Panc1 (cell line): ENCODE measurements around the gene ANO8. TPM values are rescaled to one million over a fixed set of nuclear protein-coding genes. Genes with fewer than 3 reads are reported as not detected.

Experiments used
- ATAC-seq: fragments of 200-7000 bp; cut with Tn5 transposase; 2 replicates; pipeline ENCODE4 v1.9.1; 2020; ENCODE audit warnings: mild to moderate bottlenecking, moderate library complexity
- BruUV-seq: library from RNA; stranded (reverse); fragments of 400-500 nt; replicated peaks from 2 replicates; lab custom pipeline; 2021; lab: Mats Ljungman, UMichigan
- CTCF ChIA-PET: fragments of 300-600 bp; sonication (Branson Sonifier 250); formaldehyde crosslinking; loops from one replicate; lab custom pipeline; 2022; ENCODE audit warnings: antibody characterized with exemption; lab: Charles Lee
- POLR2A ChIA-PET: fragments of 300-600 bp; sonication (Branson Sonifier 250); formaldehyde crosslinking; loops from one replicate; lab custom pipeline; 2022; ENCODE audit warnings: antibody characterized with exemption; lab: Charles Lee
- DNase-seq: peaks from one replicate; pipeline ENCODE4 v3.0.0-alpha.2; 2010; ENCODE audit warnings: low read depth, low spot score
- H3K27ac ChIP-seq: 2 replicates; pipeline ENCODE4 v1.5.1; 2011; ENCODE audit warnings: mild to moderate bottlenecking, low read length, inconsistent platforms
- H3K27me3 ChIP-seq: fragments of 200-500 bp; sonication (Bioruptor generic); 2 replicates; pipeline ENCODE4 v1.6.0; 2014; ENCODE audit warnings: low read length, inconsistent platforms; ENCODE audit not compliant: control insufficient read depth, insufficient read depth
- H3K36me3 ChIP-seq: fragments of 200-500 bp; sonication (Bioruptor generic); 2 replicates; pipeline ENCODE4 v1.5.1; 2014; ENCODE audit warnings: inconsistent platforms, mild to moderate bottlenecking, low read length, moderate library complexity; ENCODE audit not compliant: control insufficient read depth, insufficient read depth
- H3K4me1 ChIP-seq: 2 replicates; pipeline ENCODE4 v1.5.1; 2011; ENCODE audit warnings: inconsistent platforms, mild to moderate bottlenecking, low read length, moderate library complexity; ENCODE audit not compliant: control insufficient read depth, insufficient read depth
- H3K4me3 ChIP-seq, 2 experiments: 2 replicates each; pipeline ENCODE4 v1.5.1; 2011 to 2012; ENCODE audit warnings: low read depth in 2 of 2, low read length in 2 of 2, mild to moderate bottlenecking in 2 of 2, inconsistent platforms in 1 of 2, moderate library complexity in 1 of 2
- H3K9me3 ChIP-seq: fragments of 200-500 bp; sonication (Bioruptor generic); 2 replicates; pipeline ENCODE4 v1.5.1; 2014; ENCODE audit warnings: low read depth, mild to moderate bottlenecking, inconsistent platforms, low read length, moderate library complexity; ENCODE audit not compliant: control insufficient read depth, insufficient read depth
- CTCF ChIP-seq: fragments of 450-650 bp; IDR thresholded peaks from 2 replicates; pipeline ENCODE4 v1.5.1; 2017; ENCODE audit warnings: mild to moderate bottlenecking
- POLR2AphosphoS5 ChIP-seq: IDR thresholded peaks from 2 replicates; pipeline ENCODE4 v1.6.1; 2012; ENCODE audit warnings: mild to moderate bottlenecking, low read depth, low read length, moderate library complexity
- SIN3A ChIP-seq: IDR thresholded peaks from 2 replicates; pipeline ENCODE4 v1.6.1; 2012; ENCODE audit warnings: low read depth, mild to moderate bottlenecking, low read length, moderate library complexity, borderline replicate concordance; ENCODE audit not compliant: insufficient read depth
- TCF7L2 ChIP-seq: IDR thresholded peaks from 2 replicates; pipeline ENCODE4 v1.6.1; 2011; ENCODE audit warnings: mild to moderate bottlenecking, low read depth, low read length, inconsistent platforms
- in situ Hi-C: cut with HindIII; loops from 2 replicates; pipeline ENCODE4 v1.10.0; 2016; ENCODE audit warnings: low sequenced_read_pairs, low pct_unique_long_range_greater_than_20kb
- intact Hi-C: fragments of 100-400 bp; cut with micrococcal nuclease; formaldehyde crosslinking; loops from one replicate; pipeline ENCODE4 v1.10.0; 2022; ENCODE audit not compliant: unreplicated experiment
- total RNA-seq: library from RNA; stranded (reverse); gene quantifications from one replicate; pipeline ENCODE4 v1.2.1, GENCODE V29; 2021; ENCODE audit not compliant: unreplicated experiment
- TF ChIP-seq, protein P1 (sequence below), 2 experiments: IDR thresholded peaks; 2 replicates each; pipeline ENCODE4 v1.6.1; 2011 to 2012; ENCODE audit warnings: low read depth in 2 of 2, control low read depth in 1 of 2, low read length in 1 of 2, mild to moderate bottlenecking in 1 of 2, moderate library complexity in 1 of 2; ENCODE audit not compliant: insufficient read depth in 1 of 2

The ANO8 gene
- total RNA-seq, 1 experiment from 2014 or later = 13.5 TPM

- ATAC-seq (no peak), DNase-seq (no peak)
- no TSS peak for BruUV-seq
- ChIA-PET POLR2A (no interaction called here), CTCF (interaction anchor here (0.7 kb wide), 1 partner anchor 552 kb away, joined by 13 read pairs; the partner anchor contains the start of gene CCDC124)
- in situ Hi-C loops = no loop called here
- Histone ChIP-seq H3K9me3 (no peaks in the 10 kb centered on the region), H3K27me3 (no peaks in the 10 kb centered on the region), H3K36me3 (no peaks in the 10 kb centered on the region), H3K27ac (no peak overlapping the region), H3K4me3 (no peak overlapping the region), H3K4me1 (peaks cover 4% of the 10 kb centered on the region; the same call in 1 of the 2 replicates)
- TF ChIP-seq POLR2AphosphoS5 = no peak
- TF ChIP-seq, protein P1, sequence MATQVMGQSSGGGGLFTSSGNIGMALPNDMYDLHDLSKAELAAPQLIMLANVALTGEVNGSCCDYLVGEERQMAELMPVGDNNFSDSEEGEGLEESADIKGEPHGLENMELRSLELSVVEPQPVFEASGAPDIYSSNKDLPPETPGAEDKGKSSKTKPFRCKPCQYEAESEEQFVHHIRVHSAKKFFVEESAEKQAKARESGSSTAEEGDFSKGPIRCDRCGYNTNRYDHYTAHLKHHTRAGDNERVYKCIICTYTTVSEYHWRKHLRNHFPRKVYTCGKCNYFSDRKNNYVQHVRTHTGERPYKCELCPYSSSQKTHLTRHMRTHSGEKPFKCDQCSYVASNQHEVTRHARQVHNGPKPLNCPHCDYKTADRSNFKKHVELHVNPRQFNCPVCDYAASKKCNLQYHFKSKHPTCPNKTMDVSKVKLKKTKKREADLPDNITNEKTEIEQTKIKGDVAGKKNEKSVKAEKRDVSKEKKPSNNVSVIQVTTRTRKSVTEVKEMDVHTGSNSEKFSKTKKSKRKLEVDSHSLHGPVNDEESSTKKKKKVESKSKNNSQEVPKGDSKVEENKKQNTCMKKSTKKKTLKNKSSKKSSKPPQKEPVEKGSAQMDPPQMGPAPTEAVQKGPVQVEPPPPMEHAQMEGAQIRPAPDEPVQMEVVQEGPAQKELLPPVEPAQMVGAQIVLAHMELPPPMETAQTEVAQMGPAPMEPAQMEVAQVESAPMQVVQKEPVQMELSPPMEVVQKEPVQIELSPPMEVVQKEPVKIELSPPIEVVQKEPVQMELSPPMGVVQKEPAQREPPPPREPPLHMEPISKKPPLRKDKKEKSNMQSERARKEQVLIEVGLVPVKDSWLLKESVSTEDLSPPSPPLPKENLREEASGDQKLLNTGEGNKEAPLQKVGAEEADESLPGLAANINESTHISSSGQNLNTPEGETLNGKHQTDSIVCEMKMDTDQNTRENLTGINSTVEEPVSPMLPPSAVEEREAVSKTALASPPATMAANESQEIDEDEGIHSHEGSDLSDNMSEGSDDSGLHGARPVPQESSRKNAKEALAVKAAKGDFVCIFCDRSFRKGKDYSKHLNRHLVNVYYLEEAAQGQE (IDR thresholded peaks at IDR 0.05; ENCODE audit: insufficient read depth in 1 of 2, low read depth in 2 of 2, low read length in 1 of 2) = no peak
- TF ChIP-seq SIN3A = no peak
- no peak for TF ChIP-seq CTCF
- no peak for TF ChIP-seq TCF7L2
- intact Hi-C loops = no loop called here
Measured at GRCh38 chr19:17380426-17381138, 45.9 kb upstream of the ANO8 start.

- H3K36me3 ChIP-seq = no peaks in the 10 kb centered on the region
- TF ChIP-seq POLR2AphosphoS5 = no peak
- TF ChIP-seq TCF7L2 = no peak
- TF ChIP-seq, protein P1 (IDR thresholded peaks at IDR 0.05; ENCODE audit: insufficient read depth in 1 of 2, low read depth in 2 of 2, low read length in 1 of 2) = no peak
- no peak for TF ChIP-seq SIN3A
- no peak for TF ChIP-seq CTCF
- DNase-seq (no peak), ATAC-seq (no peak)
- intact Hi-C loops (no loop called here), in situ Hi-C loops (no loop called here)
- H3K27ac ChIP-seq = no peak overlapping the region
- peaks cover 4% of the 10 kb centered on the region; the same call in 1 of the 2 replicates for H3K4me1 ChIP-seq
- H3K4me3 ChIP-seq = no peak overlapping the region
- ChIA-PET POLR2A (no interaction called here), CTCF (no interaction called here)
- no peaks in the 10 kb centered on the region for H3K27me3 ChIP-seq
- no peaks in the 10 kb centered on the region for H3K9me3 ChIP-seq
- BruUV-seq = no TSS peak
Measured at GRCh38 chr19:17379221-17379631, 44.6 kb upstream of the ANO8 start.
